ENCODE results near the gene C2CD4C. TPM values are rescaled to one million over a fixed set of nuclear protein-coding genes. Genes with fewer than 3 reads are reported as not detected.

The C2CD4C gene
- polyA plus RNA-seq, 3 donors: 2.0 to 3.9 (median 2.5) TPM

Other genes starting within 250 kb of the C2CD4C start
- gene PLPP2, start 117.7 kb downstream of the C2CD4C start, polyA plus RNA-seq (ENCODE audit: insufficient read length in 3 of 3): 1 to 10 TPM; 2.8 to 4.7 (median 3.0) TPM
- gene MIER2, start 64.4 kb downstream of the C2CD4C start, polyA plus RNA-seq (ENCODE audit: insufficient read length in 3 of 3): 10 to 100 TPM; 24.7 to 31.1 (median 29.8) TPM
- gene SHC2, start 51.9 kb upstream of the C2CD4C start, polyA plus RNA-seq (ENCODE audit: insufficient read length in 3 of 3): 10 to 100 TPM; 30.1 to 49.3 (median 33.1) TPM
- gene MADCAM1, start 87.3 kb upstream of the C2CD4C start, polyA plus RNA-seq (ENCODE audit: insufficient read length in 3 of 3): 1 to 10 TPM; 3.4 to 6.5 (median 3.6) TPM
- 10 to 100 TPM in 2 of 3 donors, 1 to 10 TPM in 1; 4.0 to 17.3 (median 13.0) TPM for gene TPGS1, start 98.3 kb upstream of the C2CD4C start, polyA plus RNA-seq (ENCODE audit: insufficient read length in 3 of 3)
- gene CDC34, start 122.6 kb upstream of the C2CD4C start, polyA plus RNA-seq (ENCODE audit: insufficient read length in 3 of 3): 10 to 100 TPM; 48.3 to 75.3 (median 61.7) TPM
- gene GZMM, start 134.9 kb upstream of the C2CD4C start, polyA plus RNA-seq (ENCODE audit: insufficient read length in 3 of 3): under 1 TPM in 2 of 3 donors, not detected in 1; 0.29 to 0.53 TPM
- 100 to 1,000 TPM; 359 to 541 (median 496) TPM for gene BSG, start 163.4 kb upstream of the C2CD4C start, polyA plus RNA-seq (ENCODE audit: insufficient read length in 3 of 3)
- under 1 TPM; 0.40 to 0.45 (median 0.42) TPM for gene HCN2, start 180.7 kb upstream of the C2CD4C start, polyA plus RNA-seq (ENCODE audit: insufficient read length in 3 of 3)
- gene POLRMT, start 224.4 kb upstream of the C2CD4C start, polyA plus RNA-seq (ENCODE audit: insufficient read length in 3 of 3): 10 to 100 TPM; 54.6 to 68.8 (median 58.1) TPM
- gene FGF22, start 230.7 kb upstream of the C2CD4C start, polyA plus RNA-seq (ENCODE audit: insufficient read length in 3 of 3): 1 to 10 TPM in 1 of 3 donors, under 1 TPM in 2; 0.31 to 1.1 (median 0.92) TPM

All from renal cortex interstitium (tissue), 3 donors.